K562 (cell line): Measurements from ENCODE around the gene SHLD2. TPM values are rescaled to one million over a fixed set of nuclear protein-coding genes. Genes with fewer than 3 reads are reported as not detected.

Source experiments
- ATAC-seq: fragments of 200-7000 bp; cut with Tn5 transposase; 3 replicates; pipeline ENCODE4 v1.9.1; 2020; ENCODE audit warnings: moderate library complexity
- BruUV-seq: library from RNA; stranded (reverse); fragments of 400-500 nt; replicated peaks from 2 replicates; lab custom pipeline; 2021; lab: Mats Ljungman, UMichigan
- CTCF ChIA-PET: fragments of 300-600 bp; formaldehyde crosslinking; extraction: SDS; loops from one replicate; lab custom pipeline; 2021; ENCODE audit warnings: low intra/inter-chr PET ratio; lab: Yijun Ruan, JAX
- POLR2A ChIA-PET: fragments of 300-600, 350-650 bp; sonication (Branson Sonifier 250); formaldehyde crosslinking; extraction: SDS; loops from one replicate; lab custom pipeline; 2021; ENCODE audit warnings: antibody characterized with exemption, inconsistent platforms; lab: Yijun Ruan, JAX
- DNase-seq, 4 experiments: peaks; one replicate each; pipeline versions ENCODE4 v3.0.0 to v3.0.0-alpha.2; 2011 to 2018; ENCODE audit warnings: low spot score in 3 of 4, mixed read lengths in 3 of 4; ENCODE audit errors: extremely low read depth in 1 of 4
- FAIRE-seq: peaks from 2 replicates; lab custom pipeline; 2011; peaks lifted over from hg19 to GRCh38; lab: Jason Lieb, UNC
- H2AFZ ChIP-seq: 2 replicates; pipeline ENCODE4 v1.6.0; 2011; ENCODE audit warnings: low read depth, low read length, control low read depth, inconsistent platforms
- H3K27ac ChIP-seq: fragments of 200-600 bp; 3 replicates; pipeline ENCODE4 v1.8.0; 2011; ENCODE audit warnings: low read depth, mild to moderate bottlenecking, control low read depth, inconsistent platforms, low read length, moderate library complexity, mixed read lengths; ENCODE audit errors: extremely low read depth
- H3K27me3 ChIP-seq, 2 experiments: fragments of 300-600 bp in 1 of 2; 2 replicates in 1 of 2; 3 replicates in 1 of 2; pipeline versions ENCODE4 v1.6.0 to v1.8.0; 2011; ENCODE audit warnings: inconsistent platforms in 2 of 2, low read length in 2 of 2, mild to moderate bottlenecking in 1 of 2, mixed read lengths in 1 of 2, moderate library complexity in 1 of 2; ENCODE audit not compliant: control insufficient read depth in 2 of 2, insufficient read depth in 2 of 2
- H3K36me3 ChIP-seq: fragments of 300-600 bp; 3 replicates; pipeline ENCODE4 v1.8.0; 2011; ENCODE audit warnings: mild to moderate bottlenecking, low read length, inconsistent platforms; ENCODE audit not compliant: control insufficient read depth, insufficient read depth
- H3K4me1 ChIP-seq, 2 experiments: fragments of 200-600 bp in 1 of 2; replicated peaks in 1 of 2; 2 replicates in 1 of 2; 3 replicates in 1 of 2; pipeline versions ENCODE4 v1.5.1 to v1.8.0; 2011; ENCODE audit warnings: inconsistent platforms in 2 of 2, low read length in 2 of 2, mild to moderate bottlenecking in 1 of 2, mixed read lengths in 1 of 2, moderate library complexity in 1 of 2; ENCODE audit not compliant: control insufficient read depth in 2 of 2, insufficient read depth in 2 of 2
- H3K4me2 ChIP-seq: 2 replicates; pipeline ENCODE4 v1.6.1; 2011; ENCODE audit warnings: low read length, control low read depth, inconsistent platforms, mixed read lengths; ENCODE audit not compliant: insufficient read depth
- H3K4me3 ChIP-seq: fragments of 200-600 bp; sonication (generic), shearing (Covaris generic); 2 replicates; pipeline ENCODE4 v1.5.1; 2016; ENCODE audit warnings: control low read depth, inconsistent platforms
- H3K79me2 ChIP-seq: fragments of 200-600 bp; 3 replicates; pipeline ENCODE4 v1.8.0; 2011; ENCODE audit warnings: low read length, inconsistent platforms; ENCODE audit not compliant: control insufficient read depth, insufficient read depth
- H3K9ac ChIP-seq, 2 experiments: 2 replicates each; pipeline versions ENCODE4 v1.6.0 to v1.6.1; 2011; ENCODE audit warnings: low read depth in 2 of 2, low read length in 2 of 2, control low read depth in 1 of 2, inconsistent platforms in 1 of 2, mild to moderate bottlenecking in 1 of 2, mixed read lengths in 1 of 2; ENCODE audit not compliant: insufficient read depth in 1 of 2
- H3K9me1 ChIP-seq: one replicate; pipeline ENCODE4 v1.6.0; 2011; ENCODE audit warnings: inconsistent platforms, mild to moderate bottlenecking, low read length, moderate library complexity; ENCODE audit not compliant: control insufficient read depth, insufficient read depth
- H3K9me3 ChIP-seq: replicated peaks from 2 replicates; pipeline ENCODE4 v1.5.1; 2011; ENCODE audit warnings: low read depth, low read length, inconsistent platforms; ENCODE audit not compliant: control insufficient read depth, insufficient read depth
- H4K20me1 ChIP-seq: replicated peaks from 2 replicates; pipeline ENCODE4 v1.6.1; 2011; ENCODE audit warnings: low read length, inconsistent platforms, mixed read lengths; ENCODE audit not compliant: control insufficient read depth, insufficient read depth
- ARID2 ChIP-seq: fragments of 450-650 bp; IDR thresholded peaks from 2 replicates; pipeline ENCODE4 v1.6.1; 2017; ENCODE audit warnings: antibody characterized with exemption, mild to moderate bottlenecking
- ATF4 ChIP-seq: fragments of 450-650 bp; formaldehyde crosslinking; IDR thresholded peaks from 2 replicates; pipeline ENCODE4 v1.4.0; 2022; ENCODE audit warnings: mild to moderate bottlenecking, moderate library complexity
- KLF6 ChIP-seq: fragments of 250-450 bp; sonication (Bioruptor Pico); IDR thresholded peaks from 2 replicates; pipeline ENCODE4 v1.4.0; 2020; ENCODE audit warnings: mild to moderate bottlenecking, moderate library complexity, borderline replicate concordance
- MEIS2 ChIP-seq: fragments of 450-650 bp; IDR thresholded peaks from 2 replicates; pipeline ENCODE4 v1.6.1; 2014; ENCODE audit warnings: mild to moderate bottlenecking; ENCODE audit not compliant: partially characterized antibody
- RBM15 ChIP-seq: fragments of 200-400 bp; formaldehyde crosslinking; IDR thresholded peaks from 2 replicates; pipeline ENCODE4 v1.6.1; 2018; ENCODE audit warnings: mild to moderate bottlenecking, low read length, moderate library complexity; ENCODE audit not compliant: insufficient read depth
- WGBS: fragments of 100-300 bp; shearing (Covaris generic); methylation state at CpG from one replicate; pipeline ENCODE4 v1.1.6; 2016; ENCODE audit warnings: low coverage, mixed read lengths; ENCODE audit not compliant: insufficient coverage; ENCODE audit errors: missing lambda C conversion rate; 5-methylcytosine and 5-hydroxymethylcytosine counted together
- in situ Hi-C: fragments of 300-500 bp; cut with MboI; formaldehyde crosslinking; loops from 4 replicates; pipeline ENCODE4 v1.15.0; 2018; ENCODE audit warnings: inconsistent platforms, mixed read lengths
- intact Hi-C: fragments of 100-400 bp; cut with micrococcal nuclease; formaldehyde crosslinking; loops from 2 replicates; pipeline ENCODE4 v1.14.2; 2022
- polyA plus RNA-seq, 8 experiments: library from polyadenylated mRNA; depleted of rRNA in 4 of 8; stranded (reverse) in 5 of 8; unstranded in 3 of 8; fragments of >200 nt; fragmentation: Nextera tagmentation in 2 of 8; fragmentation: Illumina TruSeq in 1 of 8; extraction: Ambion mirVana in 2 of 8; extraction: Trizol in 1 of 8; gene quantifications; 2 replicates each; pipeline versions ENCODE4 v1.2.1 to v1.2.3, GENCODE V29; 2011 to 2014; ENCODE audit warnings: inconsistent platforms in 1 of 8, missing spikeins in 1 of 8
- total RNA-seq, 7 experiments: library from RNA; depleted of rRNA in 6 of 7; stranded (reverse); fragments of >200 nt in 6 of 7; fragmentation: Illumina TruSeq in 2 of 7; extraction: Trizol in 2 of 7; gene quantifications; 2 replicates each; pipeline versions ENCODE4 v1.2.1 to v1.2.3, GENCODE V29; 2011 to 2021; ENCODE audit warnings: low replicate concordance in 1 of 7
- TF ChIP-seq, protein P1 (sequence below): fragments of 250-450 bp; sonication (Bioruptor Pico); IDR thresholded peaks from 2 replicates; pipeline ENCODE4 v1.5.0; 2021; ENCODE audit warnings: mild to moderate bottlenecking, borderline replicate concordance

The SHLD2 gene
- total and polyA plus RNA-seq, 9 of the 15 experiments (the other 6 are each of a cell fraction or from before 2014, with no cell fraction given) = 21.6 to 51.2 (median 39.4) TPM

DNA sequence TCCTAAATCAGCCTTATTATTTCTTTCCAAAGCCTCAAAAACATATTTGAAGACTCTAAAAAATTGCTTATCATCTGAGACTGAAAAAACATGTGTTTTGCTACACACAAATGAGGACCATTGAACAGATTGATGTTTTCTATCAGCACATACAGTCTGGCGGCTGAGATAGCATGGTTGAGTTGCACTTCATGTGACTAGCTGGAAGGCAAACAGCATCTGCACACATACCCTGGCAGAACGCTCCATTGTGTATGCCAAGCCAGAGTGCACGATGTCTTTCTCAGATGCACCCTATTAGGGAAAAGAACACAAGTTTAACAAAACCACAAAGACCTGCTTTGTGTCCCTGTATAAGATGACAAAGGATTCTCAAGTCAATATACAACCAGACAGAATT is 41.9 kb upstream of the SHLD2 start:
- in situ Hi-C loops = no loop called here
- Histone ChIP-seq H3K4me3 (no peak overlapping the region), H4K20me1 (no peaks in the 10 kb centered on the region), H2AFZ (no peak overlapping the region), H3K4me1 (no peaks in the 10 kb centered on the region), H3K4me2 (no peak overlapping the region), H3K36me3 (peaks cover 74% of the 10 kb centered on the region; the same call in 2 of the 3 replicates), H3K27ac (no peak overlapping the region), H3K27me3 (no peaks in the 10 kb centered on the region), H3K9me1 (no peaks in the 10 kb centered on the region), H3K79me2 (no peaks in the 10 kb centered on the region), H3K9ac (no peak overlapping the region), H3K9me3 (no peaks in the 10 kb centered on the region)
- no TSS peak for BruUV-seq
- FAIRE-seq (no peak), ATAC-seq (no peak), DNase-seq (no peak)
- ChIA-PET CTCF (no interaction called here), POLR2A (interaction anchor here (0.7 kb wide), 1 partner anchor 102 kb away, joined by 3 read pairs; no protein-coding TSS in a partner anchor)
- TF ChIP-seq MEIS2 (no peak), KLF6 (CRISPR knock-in tag) (no peak), ATF4 (CRISPR knock-in tag) (no peak), RBM15 (no peak), ARID2 (no peak)
- TF ChIP-seq, protein P1, sequence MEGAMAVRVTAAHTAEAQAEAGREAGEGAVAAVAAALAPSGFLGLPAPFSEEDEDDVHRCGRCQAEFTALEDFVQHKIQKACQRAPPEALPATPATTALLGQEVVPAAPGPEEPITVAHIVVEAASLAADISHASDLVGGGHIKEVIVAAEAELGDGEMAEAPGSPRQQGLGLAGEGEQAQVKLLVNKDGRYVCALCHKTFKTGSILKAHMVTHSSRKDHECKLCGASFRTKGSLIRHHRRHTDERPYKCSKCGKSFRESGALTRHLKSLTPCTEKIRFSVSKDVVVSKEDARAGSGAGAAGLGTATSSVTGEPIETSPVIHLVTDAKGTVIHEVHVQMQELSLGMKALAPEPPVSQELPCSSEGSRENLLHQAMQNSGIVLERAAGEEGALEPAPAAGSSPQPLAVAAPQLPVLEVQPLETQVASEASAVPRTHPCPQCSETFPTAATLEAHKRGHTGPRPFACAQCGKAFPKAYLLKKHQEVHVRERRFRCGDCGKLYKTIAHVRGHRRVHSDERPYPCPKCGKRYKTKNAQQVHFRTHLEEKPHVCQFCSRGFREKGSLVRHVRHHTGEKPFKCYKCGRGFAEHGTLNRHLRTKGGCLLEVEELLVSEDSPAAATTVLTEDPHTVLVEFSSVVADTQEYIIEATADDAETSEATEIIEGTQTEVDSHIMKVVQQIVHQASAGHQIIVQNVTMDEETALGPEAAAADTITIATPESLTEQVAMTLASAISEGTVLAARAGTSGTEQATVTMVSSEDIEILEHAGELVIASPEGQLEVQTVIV (CRISPR knock-in tag) = no peak
- intact Hi-C loops = no loop called here
- 91% methylated on average over 3 of the region's 3 CpGs for WGBS
